Measurements from ENCODE around the gene ANKRD53.
A peak's percentile ranks its signal among the peaks of the same experiment; 100 is the strongest.

ANKRD53 gene

DNA sequence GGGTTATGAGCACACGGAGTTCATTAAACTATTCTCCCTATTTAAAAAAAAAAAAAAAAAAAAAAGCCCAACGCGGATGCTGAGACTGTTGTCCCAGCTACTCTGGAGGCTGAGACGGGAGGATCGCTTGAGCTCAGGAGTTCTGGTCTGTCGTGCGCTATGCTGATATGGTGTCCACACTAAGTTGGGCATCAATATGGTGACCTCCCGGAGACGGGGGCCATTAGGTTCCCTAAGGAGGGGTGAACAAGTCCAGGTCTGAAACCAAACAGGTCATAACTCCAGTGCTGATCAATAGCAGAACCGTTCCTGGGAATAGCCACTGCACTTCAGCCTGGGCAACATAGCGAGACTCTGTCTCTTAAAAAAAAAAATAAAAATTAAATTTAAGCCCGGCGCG is 12.9 kb upstream of the ANKRD53 start:
- DNase-seq (ENCODE audit: low read depth in 2 of 2), result no peak

GRCh38 chr2:70966681-70967080 is 11.7 kb upstream of the ANKRD53 start:
- no peak for DNase-seq (ENCODE audit: low read depth in 2 of 2)

DNA sequence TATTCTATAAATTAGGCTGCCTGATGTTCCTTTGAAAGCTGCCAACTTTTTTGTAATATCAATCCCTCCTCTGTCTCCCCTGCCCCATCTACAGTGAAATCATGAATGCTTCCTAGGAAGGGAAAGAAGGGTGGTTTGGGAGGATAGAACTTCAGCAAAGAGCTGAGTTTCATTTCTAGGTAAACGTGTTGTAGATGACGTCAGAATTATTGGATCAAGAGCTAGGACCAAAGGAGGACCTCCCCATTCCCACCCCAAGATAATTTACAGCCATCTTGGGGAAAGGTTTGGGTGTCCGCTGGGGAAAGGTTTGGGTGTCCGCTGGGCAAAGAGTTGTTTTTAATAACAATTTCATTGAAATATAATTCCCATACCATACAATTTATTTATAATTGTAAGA is 11.2 kb upstream of the ANKRD53 start:
- no peak for DNase-seq (ENCODE audit: low read depth in 2 of 2)

DNA sequence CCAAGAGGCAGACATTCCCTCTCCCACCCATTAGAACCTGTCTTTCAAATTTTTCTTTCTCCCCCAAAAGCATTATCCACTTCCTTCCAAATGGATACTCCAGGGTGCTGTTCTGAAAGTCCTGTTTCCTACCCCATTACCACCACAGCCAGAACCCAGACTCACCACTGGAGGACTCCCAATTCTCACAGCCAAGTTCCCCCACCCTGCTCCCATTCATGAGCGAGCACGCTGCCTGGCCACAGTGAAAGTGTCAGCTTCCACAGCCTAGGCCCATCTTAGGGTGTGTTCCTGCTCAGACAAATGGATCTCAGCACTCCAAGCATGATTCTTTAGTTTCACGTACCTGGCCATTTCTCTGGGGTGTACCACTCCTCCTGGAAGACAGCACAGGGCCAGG is 3.8 kb upstream of the ANKRD53 start:
- DNase-seq (ENCODE audit: low read depth in 2 of 2), result no peak

- no peak for DNase-seq (ENCODE audit: low read depth in 2 of 2)
Observed at GRCh38 chr2:70975237-70975636, 3.2 kb upstream of the ANKRD53 start.

- no peak for DNase-seq (ENCODE audit: low read depth in 2 of 2)
Observed at GRCh38 chr2:70977605-70978205, 725 bp upstream of the ANKRD53 start.

- DNase-seq (ENCODE audit: low read depth in 2 of 2), result no peak
Observed at GRCh38 chr2:70979180-70979488, 704 bp downstream of the ANKRD53 start.

- DNase-seq (ENCODE audit: low read depth in 2 of 2), result no peak
Observed at GRCh38 chr2:70979626-70980025, 1.2 kb downstream of the ANKRD53 start.

DNA sequence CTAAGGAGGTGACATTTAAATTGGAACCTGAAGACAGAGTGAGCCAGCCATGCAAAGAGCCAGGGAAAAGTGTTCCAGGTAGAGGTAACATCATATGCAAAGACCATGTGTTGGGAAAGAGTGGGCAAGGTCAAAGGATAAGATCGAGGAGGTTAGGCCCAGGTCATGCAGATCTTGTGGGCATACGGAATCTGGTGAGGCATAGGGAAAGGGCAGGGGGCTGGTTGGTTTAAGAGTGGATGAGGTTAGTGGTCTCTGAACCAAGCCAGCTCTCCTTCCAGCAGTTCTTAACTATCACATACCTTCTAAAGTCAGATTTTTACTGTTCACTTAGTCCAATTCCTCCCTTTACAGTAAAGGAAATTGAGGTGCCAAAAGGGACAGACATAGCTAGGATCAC is 3.0 kb downstream of the ANKRD53 start:
- no peak for DNase-seq (ENCODE audit: low read depth in 2 of 2)

DNA sequence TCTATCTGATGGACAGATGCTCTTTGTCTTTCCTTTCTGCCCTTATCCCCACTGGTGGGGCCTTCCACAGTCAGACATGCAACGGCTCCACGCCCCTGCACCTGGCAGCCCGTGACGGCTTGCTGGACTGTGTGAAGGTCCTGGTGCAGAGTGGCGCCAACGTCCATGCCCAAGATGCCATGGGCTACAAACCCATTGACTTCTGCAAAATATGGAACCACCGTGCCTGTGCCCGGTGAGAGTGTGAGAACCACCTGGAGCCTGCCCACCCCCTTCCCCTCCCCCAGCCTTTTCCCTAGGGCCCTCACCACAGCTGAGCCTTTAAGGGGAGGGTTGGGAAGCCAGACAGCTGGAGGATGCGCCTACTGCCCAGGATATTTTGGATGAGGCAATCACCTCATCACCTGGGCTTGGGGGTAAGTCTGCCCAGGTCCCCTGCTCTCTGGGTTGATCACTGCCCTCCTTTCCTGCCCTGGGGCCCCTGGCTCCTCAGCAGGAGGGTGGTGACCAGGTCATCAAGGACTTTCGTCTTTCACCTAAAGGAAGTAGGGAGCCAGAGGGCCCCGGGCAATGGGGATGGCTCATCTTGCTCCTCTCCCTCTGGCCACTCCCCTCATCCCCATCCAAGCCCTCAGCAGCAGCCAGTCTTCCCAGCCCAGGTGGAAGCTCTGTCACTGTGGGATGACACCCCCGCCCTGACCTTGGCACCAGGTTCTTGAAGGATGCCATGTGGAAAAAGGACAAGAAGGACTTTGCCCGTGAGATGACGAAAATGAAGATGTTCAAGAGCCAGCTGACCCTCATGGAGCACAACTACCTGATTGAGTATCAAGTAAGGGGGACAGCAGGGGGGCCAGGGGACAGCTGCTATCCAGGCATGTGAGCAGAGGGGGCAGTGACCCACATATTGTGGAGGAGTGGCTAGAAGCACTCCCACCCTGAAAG is 3.7 kb downstream of the ANKRD53 start:
- no peak for DNase-seq (ENCODE audit: low read depth in 2 of 2)

GRCh38 chr2:70982971-70983370 is 4.5 kb downstream of the ANKRD53 start:
- no peak for DNase-seq (ENCODE audit: low read depth in 2 of 2)

- no peak for DNase-seq (ENCODE audit: low read depth in 2 of 2)
Observed at GRCh38 chr2:70983506-70984227, 5.2 kb downstream of the ANKRD53 start.

DNA sequence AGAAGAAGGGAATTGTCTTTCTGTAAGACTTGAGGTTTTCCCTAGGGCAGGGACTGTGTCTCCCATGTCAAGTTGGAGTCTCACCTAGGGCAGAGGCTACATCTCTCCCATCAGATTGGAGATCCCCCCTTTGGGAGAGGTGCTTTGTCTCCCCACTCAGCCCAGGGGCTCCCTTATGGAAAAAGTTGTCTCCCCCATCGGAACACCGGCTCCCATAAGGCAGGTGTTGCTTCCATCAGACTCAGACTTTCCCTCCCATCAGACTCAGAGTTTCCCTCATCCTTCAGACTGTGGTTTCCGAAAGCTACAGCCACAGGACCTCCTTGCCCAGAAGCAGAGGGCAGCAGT is 5.8 kb downstream of the ANKRD53 start:
- DNase-seq (ENCODE audit: low read depth in 2 of 2), result no peak

DNA sequence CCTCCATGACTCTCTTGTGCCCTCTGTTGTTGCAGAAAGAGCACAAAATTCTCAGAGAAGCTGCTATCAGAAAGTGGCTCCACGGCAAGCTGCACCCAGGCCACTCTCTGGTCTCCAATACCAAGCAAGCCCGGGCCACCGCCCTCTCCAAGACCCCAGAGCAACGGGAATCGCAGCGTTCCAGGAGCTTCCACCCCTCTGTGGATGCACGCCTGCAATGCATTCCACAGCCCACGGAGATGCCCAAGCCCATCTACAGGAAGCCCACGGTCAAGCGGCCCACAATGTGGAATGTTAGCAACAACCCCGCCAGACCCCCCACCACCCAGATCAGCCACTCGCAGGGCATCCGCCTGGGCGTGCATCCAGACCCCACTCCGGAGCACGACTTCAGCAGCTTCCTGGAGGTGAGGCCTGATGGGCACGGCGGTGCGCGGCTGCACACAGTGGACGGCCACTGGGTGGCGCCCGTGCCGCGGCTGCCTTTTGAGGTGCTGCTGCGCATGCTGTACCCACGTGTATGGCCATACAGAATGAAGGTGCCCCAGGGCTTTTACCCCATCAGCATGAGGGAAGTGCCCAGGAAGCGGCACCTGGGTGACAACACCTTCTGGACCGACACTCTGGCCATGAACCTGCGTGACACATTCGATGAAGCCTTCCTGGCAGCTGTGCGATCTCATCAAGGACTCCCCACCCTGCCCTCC is 6.3 kb downstream of the ANKRD53 start:
- peak; percentile 76 to 82 for DNase-seq (ENCODE audit: low read depth in 2 of 2)

GRCh38 chr2:70985283-70985688 is 6.9 kb downstream of the ANKRD53 start:
- DNase-seq (ENCODE audit: low read depth in 2 of 2), result no peak

DNA sequence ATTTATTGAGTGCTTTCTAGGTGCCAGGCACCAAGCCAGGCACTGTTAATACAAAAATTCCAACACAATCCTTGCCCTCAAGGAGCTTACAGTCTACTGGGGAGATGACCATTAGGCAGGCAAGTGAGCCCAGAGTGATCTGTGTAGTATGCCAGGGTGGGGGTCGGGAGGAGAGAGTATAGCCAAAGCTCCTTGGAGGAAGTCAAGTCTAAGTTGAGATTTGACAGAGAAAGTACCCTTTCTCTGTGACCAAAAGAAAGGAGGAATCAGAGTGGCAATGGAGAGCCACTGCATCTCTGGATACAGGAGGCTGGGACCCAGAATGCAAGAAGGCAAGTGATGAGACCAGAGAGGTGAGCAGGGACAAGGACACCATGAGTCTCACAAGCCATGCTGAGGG is 7.5 kb downstream of the ANKRD53 start:
- no peak for DNase-seq (ENCODE audit: low read depth in 2 of 2)

DNA sequence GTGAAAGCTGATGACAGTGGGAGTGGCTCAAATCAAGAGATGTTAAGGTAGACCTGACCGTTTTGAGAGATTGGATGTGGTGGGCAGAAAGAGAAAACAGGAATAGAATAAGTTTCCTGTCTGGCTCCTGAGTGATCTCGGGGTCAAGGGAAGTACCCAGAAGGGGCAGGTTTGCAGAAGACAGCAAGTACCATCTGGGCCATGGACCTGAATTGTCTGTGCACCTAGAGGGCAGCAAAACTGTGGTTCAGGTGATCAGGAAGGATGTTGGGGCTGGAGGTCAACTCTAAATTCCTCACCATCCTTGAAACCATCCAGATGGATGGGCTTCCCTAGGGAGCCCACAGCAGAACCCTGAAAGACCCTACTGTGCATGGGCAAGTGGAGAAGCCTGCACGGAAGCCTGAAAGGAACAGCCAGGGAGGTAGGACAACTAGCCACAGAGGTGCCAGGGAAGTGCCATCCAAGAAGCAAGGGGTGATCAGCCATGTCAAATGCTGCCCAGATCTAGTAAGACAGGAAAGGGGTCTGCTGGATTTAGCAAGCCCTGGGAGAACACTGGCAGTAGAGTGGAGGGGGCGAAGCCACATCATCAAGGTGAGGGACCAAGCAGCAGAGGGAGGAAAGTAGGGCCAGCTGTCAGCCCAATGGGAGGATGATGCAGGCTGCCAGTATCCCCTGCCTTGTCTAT is 8.2 kb downstream of the ANKRD53 start:
- DNase-seq (ENCODE audit: low read depth in 2 of 2), result no peak

DNA sequence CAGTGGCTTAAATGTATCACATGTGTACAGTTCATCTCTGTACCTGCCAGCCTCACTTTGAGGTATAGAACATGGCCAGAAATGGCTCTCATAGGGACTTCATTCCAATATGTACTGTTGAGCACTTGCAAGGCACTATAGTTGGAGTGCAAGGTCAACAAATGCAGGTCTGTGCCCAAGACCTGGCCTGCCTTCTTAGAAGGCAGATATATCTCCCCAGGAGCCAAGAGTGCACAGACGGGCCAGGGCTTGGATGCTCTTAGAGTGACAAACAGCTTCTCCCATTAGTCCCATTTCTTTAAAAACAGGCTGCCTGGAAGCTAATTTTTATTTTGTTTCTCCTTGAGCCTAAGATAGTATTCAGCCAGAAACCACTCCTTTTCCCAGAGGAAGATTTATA is 9.0 kb downstream of the ANKRD53 start:
- DNase-seq (ENCODE audit: low read depth in 2 of 2), result no peak

- DNase-seq (ENCODE audit: low read depth in 2 of 2), result no peak
Observed at GRCh38 chr2:70988151-70988550, 9.7 kb downstream of the ANKRD53 start.

- DNase-seq (ENCODE audit: low read depth in 2 of 2), result no peak
Observed at GRCh38 chr2:70988726-70989648, 10.6 kb downstream of the ANKRD53 start.

GRCh38 chr2:70990216-70990615 is 11.8 kb downstream of the ANKRD53 start:
- no peak for DNase-seq (ENCODE audit: low read depth in 2 of 2)

Measured in stimulated activated CD8-positive, alpha-beta memory T cell treated with anti-CD3 and anti-CD28 coated beads, Interleukin-2, amount 100 ng/mL, for 48 hours (primary cell).